DOHH2 (cell line): ENCODE measurements around the gene UBXN10.

Experiments
- CTCF ChIP-seq: fragments of 200-600 bp; sonication (generic); IDR thresholded peaks from one replicate; pipeline ENCODE4 v1.5.1; 2014; ENCODE audit warnings: antibody characterized with exemption, mild to moderate bottlenecking, low read depth, low read length; ENCODE audit not compliant: poor library complexity, severe bottlenecking
- EZH2phosphoT487 ChIP-seq: fragments of 200-600 bp; sonication (generic); IDR thresholded peaks from 2 replicates; pipeline ENCODE4 v1.6.1; 2017; ENCODE audit warnings: borderline replicate concordance, mild to moderate bottlenecking, antibody characterized with exemption, low read length, moderate library complexity, mixed read lengths

- TF ChIP-seq CTCF = no peak
- TF ChIP-seq EZH2phosphoT487 = no peak
These were observed 18.8 kb upstream of the UBXN10 start for GRCh38 chr1:20167126-20167525.
